Mesodermal cell (in vitro differentiated cells): ENCODE results near the gene CHID1.
A peak's percentile ranks its signal among the peaks of the same experiment; 100 is the strongest.

Experiments
- H3K27ac ChIP-seq: 2 replicates; pipeline ENCODE4 v1.7.0; 2013; ENCODE audit warnings: mild to moderate bottlenecking, low read depth, low read length, moderate library complexity; ENCODE audit not compliant: severe bottlenecking
- H3K36me3 ChIP-seq: 2 replicates; pipeline ENCODE4 v1.7.1; 2013; ENCODE audit warnings: mild to moderate bottlenecking, low read length, moderate library complexity; ENCODE audit not compliant: control insufficient read depth, insufficient read depth
- H3K4me1 ChIP-seq: one replicate; pipeline ENCODE4 v1.7.1; 2013; ENCODE audit warnings: mild to moderate bottlenecking, low read length; ENCODE audit not compliant: insufficient read depth, control insufficient read depth, poor library complexity, severe bottlenecking
- H3K4me3 ChIP-seq: 2 replicates; pipeline ENCODE4 v1.7.0; 2013; ENCODE audit warnings: low read length, control low read depth, mild to moderate bottlenecking; ENCODE audit not compliant: insufficient read depth, poor library complexity, severe bottlenecking; ENCODE audit errors: extremely low read depth
- H3K9me3 ChIP-seq: 2 replicates; pipeline ENCODE4 v1.7.1; 2013; ENCODE audit warnings: mild to moderate bottlenecking, low read length, moderate library complexity; ENCODE audit not compliant: control insufficient read depth
- WGBS, 2 experiments: methylation state at CpG; one replicate each; pipeline ENCODE4 v1.1.5; 2013; ENCODE audit warnings: missing lambda C conversion rate in 2 of 2; ENCODE audit not compliant: insufficient coverage in 2 of 2; 5-methylcytosine and 5-hydroxymethylcytosine counted together

CHID1 gene

GRCh38 chr11:848380-848931 lies 62.2 kb downstream of the CHID1 start:
- H3K4me1 ChIP-seq, result peaks cover 44% of the 10 kb centered on the region
- H3K27ac ChIP-seq, result no peak overlapping the region
- no peak overlapping the region for H3K4me3 ChIP-seq
- WGBS, 2 experiments, result 20 to 31% methylated on average over 11 to 13 of the region's 14 CpGs
- no peaks in the 10 kb centered on the region for H3K36me3 ChIP-seq
- no peaks in the 10 kb centered on the region for H3K9me3 ChIP-seq

- H3K9me3 ChIP-seq, result no peaks in the 10 kb centered on the region
- WGBS, 2 experiments, result 92 to 95% methylated on average over 14 to 15 of the region's 18 CpGs
- H3K4me1 ChIP-seq, result peaks cover 44% of the 10 kb centered on the region
- H3K36me3 ChIP-seq, result no peaks in the 10 kb centered on the region
- no peak overlapping the region for H3K4me3 ChIP-seq
- H3K27ac ChIP-seq, result no peak overlapping the region
Measured at GRCh38 chr11:847876-848275, 62.7 kb downstream of the CHID1 start.

DNA sequence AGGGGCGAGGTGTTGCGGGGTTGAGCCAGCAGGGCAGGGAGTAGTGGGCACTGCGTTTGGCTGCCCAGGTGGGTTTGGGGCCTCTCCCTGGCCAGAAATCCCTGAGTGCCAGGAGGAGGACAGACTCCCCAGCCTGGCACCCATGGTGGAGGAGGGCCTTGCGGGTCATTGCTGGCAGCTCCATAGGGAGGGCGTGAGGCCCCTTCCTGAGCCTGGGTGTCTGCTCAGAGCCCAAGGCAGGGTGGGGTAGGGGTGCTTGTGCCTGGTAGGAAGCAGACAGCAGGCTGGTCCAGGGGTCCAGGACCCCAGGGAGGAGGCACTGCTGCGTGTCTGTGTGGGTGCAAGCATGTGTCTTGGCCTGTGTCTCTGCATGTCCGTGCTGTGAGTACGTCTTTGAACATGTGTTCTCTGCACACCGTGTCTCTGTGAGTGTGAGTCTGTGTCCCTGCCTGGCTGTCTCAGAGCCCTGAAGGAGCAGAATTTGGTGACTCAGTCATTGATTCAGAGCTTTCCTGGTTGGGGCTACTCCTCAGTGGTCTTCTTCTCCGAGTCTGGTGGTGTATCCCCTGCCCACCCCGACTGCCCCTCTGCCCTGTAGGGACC lies 64.0 kb downstream of the CHID1 start:
- 93 to 95% methylated on average over 10 to 11 of the region's 11 CpGs for WGBS, 2 experiments
- Histone ChIP-seq H3K4me1 (peaks cover 44% of the 10 kb centered on the region), H3K27ac (no peak overlapping the region), H3K36me3 (no peaks in the 10 kb centered on the region), H3K4me3 (no peak overlapping the region), H3K9me3 (no peaks in the 10 kb centered on the region)

- 70 to 80% methylated on average over 7 of the region's 8 CpGs for WGBS, 2 experiments
- Histone ChIP-seq H3K4me3 (no peak overlapping the region), H3K9me3 (no peaks in the 10 kb centered on the region), H3K4me1 (peaks cover 43% of the 10 kb centered on the region), H3K36me3 (peaks cover 5% of the 10 kb centered on the region), H3K27ac (no peak overlapping the region)
Measured at GRCh38 chr11:845872-846495, 64.6 kb downstream of the CHID1 start.

DNA sequence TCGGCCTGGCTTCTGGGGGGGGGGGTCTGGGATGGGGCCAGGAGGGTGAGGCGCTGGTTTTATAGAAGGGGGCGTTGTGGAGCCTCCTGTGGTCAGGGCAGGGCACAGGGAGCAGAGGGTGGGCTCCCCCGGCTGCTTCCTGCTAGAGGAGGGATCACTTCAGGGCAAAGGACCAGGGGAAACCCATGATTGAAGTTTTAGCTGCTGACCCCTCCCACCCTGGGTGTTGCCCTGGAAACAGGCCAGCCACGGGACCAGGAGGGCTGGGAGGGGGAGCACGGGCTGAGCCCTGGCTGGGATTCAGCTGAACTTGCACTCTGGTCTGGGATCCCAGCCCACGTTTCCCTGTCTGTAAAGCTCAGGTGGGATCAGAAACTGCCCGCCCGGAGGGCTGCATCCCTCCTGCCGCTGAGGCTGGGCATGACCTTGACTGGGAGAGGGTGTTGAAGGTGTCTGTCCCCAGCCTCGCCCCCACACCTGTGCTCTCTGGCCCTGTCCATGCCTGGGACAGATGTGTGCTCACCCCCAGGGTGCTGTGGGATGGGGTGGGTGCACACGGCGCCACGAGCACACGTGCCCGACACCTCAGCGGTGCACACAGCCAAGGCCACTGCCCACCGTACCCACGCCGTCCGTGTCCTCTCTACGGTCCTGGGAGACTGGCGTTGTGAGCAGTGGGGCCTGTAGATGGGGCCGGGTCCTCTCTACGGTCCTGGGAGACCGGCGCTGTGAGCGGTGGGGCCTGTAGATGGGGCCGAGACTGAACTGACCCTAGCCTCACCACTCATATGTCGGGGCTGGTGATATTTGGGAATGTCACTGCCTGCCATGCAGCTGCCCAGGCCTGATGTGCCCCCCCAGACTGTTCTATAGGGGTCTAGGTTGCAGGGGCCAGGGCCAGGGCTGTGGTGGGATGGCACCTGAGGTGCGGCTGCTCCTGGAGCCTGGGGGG lies 65.6 kb downstream of the CHID1 start:
- 41 to 56% methylated on average over 22 to 26 of the region's 31 CpGs for WGBS, 2 experiments
- peaks cover 33% of the 10 kb centered on the region for H3K4me1 ChIP-seq
- peak overlapping the region; percentile 99 for H3K4me3 ChIP-seq
- peaks cover 15% of the 10 kb centered on the region for H3K36me3 ChIP-seq
- H3K27ac ChIP-seq, result peak overlapping the region; percentile 97
- no peaks in the 10 kb centered on the region for H3K9me3 ChIP-seq

DNA sequence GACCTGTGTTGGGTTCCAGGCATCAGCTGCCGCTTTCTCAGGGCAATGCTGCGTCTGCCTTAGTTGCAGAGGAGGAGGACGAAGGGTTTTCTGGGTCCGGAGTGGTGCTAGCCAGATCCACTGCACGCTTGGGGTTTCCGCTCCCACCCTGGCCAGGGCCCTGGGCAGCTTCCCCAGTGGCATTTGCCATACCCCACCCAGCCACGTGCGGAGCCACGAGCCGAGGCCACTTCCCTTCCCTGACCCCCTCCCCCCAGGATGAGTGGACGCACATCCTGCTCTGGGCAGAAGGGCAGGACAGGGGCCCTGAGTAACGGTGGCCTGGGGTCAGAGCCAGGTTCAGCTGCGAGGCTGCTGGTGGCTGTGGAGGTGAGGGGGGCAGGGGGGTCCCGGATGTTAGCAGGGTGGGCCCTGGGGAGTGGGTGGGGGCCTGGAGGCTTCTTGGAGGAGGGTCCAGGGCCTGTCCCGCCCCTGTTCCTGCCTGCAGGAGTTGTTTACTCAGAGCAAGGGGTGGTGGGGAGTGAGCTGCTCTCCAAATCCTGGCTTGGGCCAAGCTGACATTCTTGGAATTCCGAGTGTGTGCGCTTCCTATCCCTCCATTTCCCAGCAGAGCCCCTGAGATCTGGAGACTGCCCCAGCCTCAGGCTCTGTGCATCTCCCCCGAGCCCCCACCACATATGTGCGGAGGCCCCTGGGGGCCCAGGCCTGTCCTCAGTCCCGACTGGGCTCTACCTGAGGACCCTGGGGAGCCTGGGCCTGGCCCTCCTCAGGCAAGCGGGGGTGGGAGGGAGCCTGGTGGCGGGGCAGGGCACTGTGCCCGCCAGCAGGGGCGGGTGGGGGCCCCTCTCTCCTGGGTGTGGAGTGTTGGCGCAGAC lies 66.6 kb downstream of the CHID1 start:
- Histone ChIP-seq H3K9me3 (no peaks in the 10 kb centered on the region), H3K4me1 (peaks cover 31% of the 10 kb centered on the region), H3K4me3 (peak overlapping the region; percentile 99), H3K36me3 (peaks cover 24% of the 10 kb centered on the region), H3K27ac (peak overlapping the region; percentile 97)
- 0 to 1% methylated on average over 15 of the region's 25 CpGs for WGBS, 2 experiments

- Histone ChIP-seq H3K4me1 (peaks cover 24% of the 10 kb centered on the region), H3K27ac (peak overlapping the region; percentile 97)
- WGBS, 2 experiments, result 0 to 1% methylated on average over 39 to 43 of the region's 53 CpGs
Measured at GRCh38 chr11:843086-843734, 67.4 kb downstream of the CHID1 start.

DNA sequence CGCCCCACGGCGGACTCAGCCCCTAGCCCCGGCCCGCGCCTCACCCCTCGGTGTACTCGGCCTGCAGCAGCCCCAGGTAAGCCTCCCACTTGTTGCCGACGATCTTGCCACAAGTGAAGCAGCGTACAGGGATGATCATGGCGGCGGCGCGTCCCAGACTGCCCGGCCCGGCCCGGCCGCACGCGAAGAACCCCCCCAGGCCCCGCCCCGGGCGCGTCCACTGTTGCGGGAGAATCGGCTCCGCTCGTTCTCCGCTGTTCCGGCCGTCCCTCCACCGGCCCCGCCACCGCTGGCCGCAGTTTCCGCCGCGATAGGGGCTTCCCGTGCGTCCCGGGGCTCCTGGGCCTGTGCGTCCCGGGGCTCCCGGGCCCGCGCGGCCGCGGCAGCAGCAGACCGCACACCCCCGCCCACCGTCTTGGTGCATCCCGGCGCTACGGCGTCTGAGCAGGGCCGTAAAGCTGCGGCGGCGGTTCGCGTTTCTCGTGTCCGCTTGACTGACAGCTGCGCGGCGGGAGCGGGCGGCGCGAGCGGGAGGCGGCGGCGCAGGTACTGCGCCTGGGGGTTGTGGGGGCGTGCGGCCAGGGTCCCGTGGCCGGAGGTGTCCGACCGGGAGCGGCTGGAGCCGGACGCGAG lies 68.1 kb downstream of the CHID1 start, which contains the start of the genes POLR2L and TSPAN4:
Gene POLR2L, minus strand, starts transcription at position 160 of the 633 bp plus-strand sequence. Its CDS starts 21 bp downstream, at position 139.
Gene TSPAN4, plus strand, starts transcription at position 483 of the 633 bp plus-strand sequence. CDS start 7,453 bp downstream, outside the sequence.
- peak within 1 kb of the TSS; percentile 99 for H3K27ac ChIP-seq
- WGBS, 2 experiments, result 0 to 1% methylated on average over 75 to 86 of the region's 87 CpGs
- peak within 1 kb of the TSS; percentile 99 for H3K4me3 ChIP-seq
- H3K36me3 ChIP-seq, result peaks cover 39% of the 10 kb centered on the region
- peaks cover 24% of the 10 kb centered on the region for H3K4me1 ChIP-seq
- no peaks in the 10 kb centered on the region for H3K9me3 ChIP-seq

More at GRCh38 chr11:843086-843734, 67.4 kb downstream of the CHID1 start:
- peak overlapping the region; percentile 99 for H3K4me3 ChIP-seq
- H3K36me3 ChIP-seq, result peaks cover 31% of the 10 kb centered on the region
- no peaks in the 10 kb centered on the region for H3K9me3 ChIP-seq

DNA sequence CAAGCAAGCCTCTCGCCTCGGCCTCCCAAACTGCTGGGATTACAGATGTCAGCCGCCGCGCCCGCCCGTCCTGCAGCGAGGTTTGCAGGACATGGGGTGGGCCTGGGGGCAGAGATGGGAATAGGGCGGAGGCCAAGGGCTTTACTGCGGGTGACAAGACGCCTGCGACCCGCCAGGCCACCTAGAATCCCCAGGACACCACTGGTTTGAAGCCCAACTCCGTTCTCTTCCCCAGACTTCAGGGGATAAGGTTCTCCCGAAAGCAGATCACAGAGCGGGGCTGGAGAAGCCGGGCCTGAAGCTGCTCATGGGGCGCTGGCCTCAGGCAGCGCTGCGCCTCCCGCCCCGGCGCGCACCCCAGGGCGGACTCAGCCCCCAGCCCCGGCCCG lies 68.6 kb downstream of the CHID1 start:
- peak overlapping the region; percentile 99 for H3K4me3 ChIP-seq
- H3K9me3 ChIP-seq, result no peaks in the 10 kb centered on the region
- H3K36me3 ChIP-seq, result peaks cover 44% of the 10 kb centered on the region
- peak overlapping the region; percentile 99 for H3K27ac ChIP-seq
- WGBS, 2 experiments, result 0 to 2% methylated on average over 25 to 26 of the region's 27 CpGs
- H3K4me1 ChIP-seq, result peaks cover 24% of the 10 kb centered on the region
